Measurements from ENCODE around the gene ARHGAP21. TPM values are rescaled to one million over a fixed set of nuclear protein-coding genes. Genes with fewer than 3 reads are reported as not detected.
A peak's percentile ranks its signal among the peaks of the same experiment; 100 is the strongest.

ARHGAP21 gene
- total and polyA plus RNA-seq, 9 of the 15 experiments (the other 6 are each of a cell fraction or from before 2014, with no cell fraction given) = 13.6 to 145 (median 60.8) TPM

DNA sequence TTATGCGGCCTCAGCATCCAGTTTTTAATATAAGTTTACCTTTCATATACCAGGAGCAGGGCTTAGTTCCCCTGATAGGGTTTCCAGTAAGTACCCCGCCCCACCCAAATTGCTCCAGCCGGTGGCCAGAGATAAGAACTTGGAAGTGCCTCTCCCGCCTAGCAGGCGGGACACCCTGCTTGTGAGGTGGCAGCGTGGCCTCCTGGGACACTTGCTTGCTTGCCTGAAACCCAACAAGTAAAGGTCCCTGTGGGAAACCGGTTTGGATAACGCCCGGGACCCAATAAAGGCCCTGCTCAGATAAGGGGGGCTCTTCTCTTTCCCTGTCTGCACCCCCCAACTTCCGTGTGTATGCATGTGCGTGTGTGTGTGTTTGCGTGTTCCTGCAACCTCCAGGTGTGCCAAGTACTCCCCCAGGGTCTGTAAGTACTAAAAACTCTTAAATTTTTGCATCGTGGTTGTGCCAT, 154.3 kb downstream of the ARHGAP21 start (continued):
- no peak for TF ChIP-seq HNRNPUL1 (IDR thresholded peaks at IDR 0.05; ENCODE audit: low read length)
- no peak for TF ChIP-seq ZFPM2 (CRISPR knock-in tag; IDR thresholded peaks at IDR 0.05)
- TF ChIP-seq PHF20 (IDR thresholded peaks at IDR 0.05; ENCODE audit: partially characterized antibody) = no peak
- TF ChIP-seq, protein P1, sequence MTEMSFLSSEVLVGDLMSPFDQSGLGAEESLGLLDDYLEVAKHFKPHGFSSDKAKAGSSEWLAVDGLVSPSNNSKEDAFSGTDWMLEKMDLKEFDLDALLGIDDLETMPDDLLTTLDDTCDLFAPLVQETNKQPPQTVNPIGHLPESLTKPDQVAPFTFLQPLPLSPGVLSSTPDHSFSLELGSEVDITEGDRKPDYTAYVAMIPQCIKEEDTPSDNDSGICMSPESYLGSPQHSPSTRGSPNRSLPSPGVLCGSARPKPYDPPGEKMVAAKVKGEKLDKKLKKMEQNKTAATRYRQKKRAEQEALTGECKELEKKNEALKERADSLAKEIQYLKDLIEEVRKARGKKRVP (CRISPR knock-in tag; IDR thresholded peaks at IDR 0.05) = no peak
- TF ChIP-seq NFRKB (IDR thresholded peaks at IDR 0.05; ENCODE audit: low read depth) = no peak
- no peak for TF ChIP-seq SIN3B (IDR thresholded peaks at IDR 0.05; ENCODE audit: low read depth)
- TF ChIP-seq TCF3 (CRISPR knock-in tag; IDR thresholded peaks at IDR 0.05) = peak; percentile 96
- TF ChIP-seq L3MBTL2 (IDR thresholded peaks at IDR 0.05) = peak; percentile 84
- TF ChIP-seq PYGO2 (tag; IDR thresholded peaks at IDR 0.05) = 0 out of 2 replicates have a peak, but pooled peaks have one; percentile 10
- no peak for TF ChIP-seq ZNF449 (CRISPR knock-in tag; IDR thresholded peaks at IDR 0.05)
